ENCODE results near the gene LRRC71.

LRRC71 gene

DNA sequence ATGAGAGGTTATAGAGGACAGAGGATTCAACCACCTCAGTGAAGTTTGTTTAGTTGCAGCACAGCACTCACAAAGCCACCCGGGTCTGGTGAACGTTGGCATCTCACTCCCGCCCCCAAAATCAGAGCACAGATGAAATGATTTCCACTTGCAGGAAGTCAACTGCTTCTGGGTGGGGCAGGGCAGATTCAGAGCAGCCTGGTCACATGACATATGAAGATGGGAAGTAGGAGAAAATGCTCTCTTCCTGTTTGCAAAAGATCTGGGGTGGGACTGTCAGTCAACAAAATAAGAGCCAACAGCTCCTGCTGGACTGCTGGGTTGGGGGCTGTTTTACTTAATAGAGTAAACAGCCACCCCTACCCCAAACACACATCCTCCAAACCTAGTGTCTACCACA, 43.2 kb downstream of the LRRC71 start:
- H3K4me3 ChIP-seq (replicated peaks; ENCODE audit: low read depth, low read length): no peak overlapping the region
- TF ChIP-seq, protein P1, sequence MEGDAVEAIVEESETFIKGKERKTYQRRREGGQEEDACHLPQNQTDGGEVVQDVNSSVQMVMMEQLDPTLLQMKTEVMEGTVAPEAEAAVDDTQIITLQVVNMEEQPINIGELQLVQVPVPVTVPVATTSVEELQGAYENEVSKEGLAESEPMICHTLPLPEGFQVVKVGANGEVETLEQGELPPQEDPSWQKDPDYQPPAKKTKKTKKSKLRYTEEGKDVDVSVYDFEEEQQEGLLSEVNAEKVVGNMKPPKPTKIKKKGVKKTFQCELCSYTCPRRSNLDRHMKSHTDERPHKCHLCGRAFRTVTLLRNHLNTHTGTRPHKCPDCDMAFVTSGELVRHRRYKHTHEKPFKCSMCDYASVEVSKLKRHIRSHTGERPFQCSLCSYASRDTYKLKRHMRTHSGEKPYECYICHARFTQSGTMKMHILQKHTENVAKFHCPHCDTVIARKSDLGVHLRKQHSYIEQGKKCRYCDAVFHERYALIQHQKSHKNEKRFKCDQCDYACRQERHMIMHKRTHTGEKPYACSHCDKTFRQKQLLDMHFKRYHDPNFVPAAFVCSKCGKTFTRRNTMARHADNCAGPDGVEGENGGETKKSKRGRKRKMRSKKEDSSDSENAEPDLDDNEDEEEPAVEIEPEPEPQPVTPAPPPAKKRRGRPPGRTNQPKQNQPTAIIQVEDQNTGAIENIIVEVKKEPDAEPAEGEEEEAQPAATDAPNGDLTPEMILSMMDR (IDR thresholded peaks at IDR 0.05; ENCODE audit: insufficient read depth, low read length, poor library complexity, severe bottlenecking): no peak
- no peak for DNase-seq (ENCODE audit: extremely low read depth, insufficient read length)
- no peaks in the 10 kb centered on the region for H3K27me3 ChIP-seq (replicated peaks; ENCODE audit: control insufficient read depth, insufficient read depth, low read length)
- peaks cover 2% of the 10 kb centered on the region for H3K36me3 ChIP-seq (ENCODE audit: control insufficient read depth, insufficient read depth, low read length)

GRCh38 chr1:156964441-156964840, 44.0 kb downstream of the LRRC71 start:
- TF ChIP-seq, protein P1 (IDR thresholded peaks at IDR 0.05; ENCODE audit: insufficient read depth, low read length, poor library complexity, severe bottlenecking): no peak
- no peaks in the 10 kb centered on the region for H3K27me3 ChIP-seq (replicated peaks; ENCODE audit: control insufficient read depth, insufficient read depth, low read length)
- DNase-seq (ENCODE audit: extremely low read depth, insufficient read length): no peak
- peaks cover 2% of the 10 kb centered on the region for H3K36me3 ChIP-seq (ENCODE audit: control insufficient read depth, insufficient read depth, low read length)
- no peak overlapping the region for H3K4me3 ChIP-seq (replicated peaks; ENCODE audit: low read depth, low read length)

DNA sequence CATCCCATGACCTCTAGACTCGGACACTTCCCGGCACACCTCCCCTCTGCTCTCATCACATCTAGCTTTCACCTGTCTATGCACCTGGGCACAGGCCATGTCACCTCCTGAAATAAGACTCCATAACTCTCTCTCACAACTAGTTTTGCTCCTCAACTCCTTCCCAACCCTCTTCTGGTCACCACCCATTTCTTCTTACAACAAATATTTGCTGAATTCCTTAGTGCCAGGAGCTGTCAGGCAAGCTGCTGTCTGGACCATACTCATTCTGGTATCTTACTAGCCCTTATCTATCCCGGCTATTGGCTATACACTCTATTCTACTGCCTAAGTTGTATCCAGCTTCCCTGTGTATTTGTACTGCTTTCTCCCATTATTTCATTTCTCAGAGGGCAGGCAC, 49.1 kb downstream of the LRRC71 start:
- no peaks in the 10 kb centered on the region for H3K27me3 ChIP-seq (replicated peaks; ENCODE audit: control insufficient read depth, insufficient read depth, low read length)
- H3K4me3 ChIP-seq (replicated peaks; ENCODE audit: low read depth, low read length): no peak overlapping the region
- no peak for DNase-seq (ENCODE audit: extremely low read depth, insufficient read length)
- 0 out of 2 replicates have a peak, but pooled peaks cover 1% of the 10 kb centered on the region for H3K36me3 ChIP-seq (ENCODE audit: control insufficient read depth, insufficient read depth, low read length)
- TF ChIP-seq, protein P1 (IDR thresholded peaks at IDR 0.05; ENCODE audit: insufficient read depth, low read length, poor library complexity, severe bottlenecking): no peak

DNA sequence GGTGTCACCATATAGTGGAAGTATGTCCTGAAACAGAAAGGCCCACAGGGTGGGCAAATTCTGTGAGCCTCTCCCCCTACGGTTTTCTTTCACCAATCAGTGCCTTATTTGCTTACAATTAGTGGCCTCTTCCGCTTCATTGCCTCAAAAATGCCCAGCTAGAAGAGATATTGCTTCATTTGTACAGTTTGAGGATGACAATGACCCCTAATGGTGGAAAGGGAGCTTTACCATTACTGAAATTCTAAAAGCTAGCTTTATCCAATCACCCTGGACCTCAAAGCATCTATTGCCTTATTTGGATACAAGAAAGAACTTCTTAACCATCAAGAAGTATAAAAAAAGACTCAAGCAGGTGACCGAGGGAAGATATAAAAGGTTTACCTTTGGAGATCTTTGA, 49.6 kb downstream of the LRRC71 start:
- no peak overlapping the region for H3K4me3 ChIP-seq (replicated peaks; ENCODE audit: low read depth, low read length)
- no peaks in the 10 kb centered on the region for H3K27me3 ChIP-seq (replicated peaks; ENCODE audit: control insufficient read depth, insufficient read depth, low read length)
- no peak for DNase-seq (ENCODE audit: extremely low read depth, insufficient read length)
- 0 out of 2 replicates have a peak, but pooled peaks cover 1% of the 10 kb centered on the region for H3K36me3 ChIP-seq (ENCODE audit: control insufficient read depth, insufficient read depth, low read length)
- TF ChIP-seq, protein P1 (IDR thresholded peaks at IDR 0.05; ENCODE audit: insufficient read depth, low read length, poor library complexity, severe bottlenecking): peak; percentile 30

- H3K36me3 ChIP-seq (ENCODE audit: control insufficient read depth, insufficient read depth, low read length): peaks cover 3% of the 10 kb centered on the region
- TF ChIP-seq, protein P1 (IDR thresholded peaks at IDR 0.05; ENCODE audit: insufficient read depth, low read length, poor library complexity, severe bottlenecking): no peak
- no peaks in the 10 kb centered on the region for H3K27me3 ChIP-seq (replicated peaks; ENCODE audit: control insufficient read depth, insufficient read depth, low read length)
- no peak overlapping the region for H3K4me3 ChIP-seq (replicated peaks; ENCODE audit: low read depth, low read length)
- no peak for DNase-seq (ENCODE audit: extremely low read depth, insufficient read length)
Observed at GRCh38 chr1:156973417-156973816, 53.0 kb downstream of the LRRC71 start.

GRCh38 chr1:156975084-156975483, 54.7 kb downstream of the LRRC71 start:
- no peak for DNase-seq (ENCODE audit: extremely low read depth, insufficient read length)
- TF ChIP-seq, protein P1 (IDR thresholded peaks at IDR 0.05; ENCODE audit: insufficient read depth, low read length, poor library complexity, severe bottlenecking): no peak
- H3K27me3 ChIP-seq (replicated peaks; ENCODE audit: control insufficient read depth, insufficient read depth, low read length): no peaks in the 10 kb centered on the region
- peaks cover 2% of the 10 kb centered on the region for H3K36me3 ChIP-seq (ENCODE audit: control insufficient read depth, insufficient read depth, low read length)
- no peak overlapping the region for H3K4me3 ChIP-seq (replicated peaks; ENCODE audit: low read depth, low read length)
